CD4-positive, alpha-beta T cell treated with Interleukin-4 for 4 hours (primary cell): ENCODE results near the gene PTPRN2.

Experiments used
- DNase-seq: peaks from one replicate; pipeline ENCODE4 v3.0.0-alpha.2; 2020

The PTPRN2 gene

DNA sequence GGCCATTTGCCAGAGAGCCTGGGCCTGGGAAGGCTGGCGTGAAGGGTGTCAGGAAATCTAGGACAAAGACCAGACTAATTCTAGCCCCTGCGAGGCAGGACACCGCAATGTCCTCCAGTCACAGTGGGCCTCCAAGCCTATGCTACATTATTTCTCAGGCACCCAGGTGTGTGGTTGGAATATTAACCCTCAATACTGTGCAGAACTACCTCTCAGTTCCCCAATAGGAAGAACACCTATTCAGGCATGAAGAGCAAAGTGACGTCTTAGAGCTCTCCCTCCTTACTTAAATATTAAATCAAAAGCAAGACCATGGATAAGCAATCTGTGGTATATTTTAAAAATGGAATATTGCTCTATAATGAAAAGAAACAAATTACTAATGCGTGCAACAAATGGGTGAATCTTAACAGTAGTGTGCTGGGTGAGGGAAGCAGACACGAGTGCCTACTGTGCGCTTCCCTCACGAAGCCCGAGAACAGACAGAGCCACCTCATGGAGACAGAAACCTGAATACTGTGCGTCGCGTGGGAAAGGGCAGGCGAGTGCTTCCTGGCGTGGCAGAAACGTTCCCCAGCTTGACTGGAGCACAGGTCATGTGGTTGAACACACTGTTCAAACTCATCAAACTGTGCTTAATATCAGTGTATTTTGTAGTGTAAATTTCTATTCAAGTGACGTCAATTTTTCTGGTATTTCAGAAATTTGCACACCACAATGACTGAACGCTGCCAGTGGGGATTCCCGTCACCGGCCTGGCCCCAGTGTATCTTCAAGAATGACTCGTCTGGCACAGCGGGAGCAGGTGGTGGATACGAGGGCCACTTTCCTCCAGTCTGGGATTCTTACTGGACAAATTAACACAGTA lies 15.5 kb upstream of the PTPRN2 start:
- no peak for DNase-seq

DNA sequence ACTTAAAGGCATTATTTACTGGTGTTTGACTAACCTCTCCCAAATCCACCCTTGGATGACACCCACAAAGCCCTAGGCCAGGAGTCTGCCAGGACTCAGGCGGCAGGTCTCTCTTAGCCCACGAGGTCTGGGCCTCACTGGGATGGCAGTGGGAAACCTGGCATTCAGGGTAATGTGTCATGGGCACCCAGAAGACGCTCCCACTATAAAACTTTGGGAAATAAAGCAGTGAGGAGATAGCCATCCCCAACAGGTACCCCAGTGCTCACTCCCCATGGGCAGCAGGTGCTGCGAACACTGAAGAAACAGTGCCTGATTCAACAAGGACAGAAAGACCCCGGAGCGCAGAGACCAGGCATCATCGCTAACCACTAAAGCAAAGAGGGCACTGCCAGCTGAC lies 14.4 kb upstream of the PTPRN2 start:
- no peak for DNase-seq

DNA sequence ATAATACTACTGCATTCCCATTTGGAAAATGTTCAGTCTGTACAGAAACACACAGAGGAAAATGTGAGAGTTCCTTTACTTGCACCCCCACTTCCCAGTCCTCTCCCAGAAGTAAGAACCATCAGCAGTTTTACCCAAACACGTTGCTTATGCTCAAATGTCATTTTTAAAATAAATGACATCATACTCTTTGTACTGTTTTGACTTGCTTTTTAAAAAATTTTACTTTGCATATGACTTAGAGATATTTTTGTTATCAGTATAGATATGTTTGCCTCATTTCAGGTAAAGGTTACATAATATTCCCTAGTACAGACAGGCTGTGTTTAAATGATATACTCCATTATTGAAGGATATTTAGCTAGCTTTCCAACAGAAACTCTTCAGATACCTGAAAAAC lies 13.5 kb upstream of the PTPRN2 start:
- no peak for DNase-seq

DNA sequence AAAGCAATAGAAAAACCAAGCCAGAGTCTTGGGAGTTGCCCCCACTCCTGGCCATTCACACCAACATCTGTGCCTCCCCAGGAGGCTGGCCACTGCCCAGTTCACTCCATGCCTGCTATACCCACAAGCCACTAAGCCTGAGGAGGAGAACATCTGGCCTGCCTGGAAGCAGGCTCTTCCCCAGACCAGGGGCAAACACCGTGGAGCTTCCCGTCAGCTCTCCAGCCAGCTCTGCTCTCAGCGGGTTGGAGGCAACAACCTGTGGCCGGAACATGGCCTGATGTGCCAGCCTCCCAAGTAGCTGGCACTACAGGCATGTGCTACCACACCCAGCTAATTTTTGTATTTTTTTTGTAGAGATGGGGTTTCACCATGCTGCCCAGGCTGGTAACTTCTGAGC lies 9.1 kb upstream of the PTPRN2 start:
- DNase-seq: no peak

DNA sequence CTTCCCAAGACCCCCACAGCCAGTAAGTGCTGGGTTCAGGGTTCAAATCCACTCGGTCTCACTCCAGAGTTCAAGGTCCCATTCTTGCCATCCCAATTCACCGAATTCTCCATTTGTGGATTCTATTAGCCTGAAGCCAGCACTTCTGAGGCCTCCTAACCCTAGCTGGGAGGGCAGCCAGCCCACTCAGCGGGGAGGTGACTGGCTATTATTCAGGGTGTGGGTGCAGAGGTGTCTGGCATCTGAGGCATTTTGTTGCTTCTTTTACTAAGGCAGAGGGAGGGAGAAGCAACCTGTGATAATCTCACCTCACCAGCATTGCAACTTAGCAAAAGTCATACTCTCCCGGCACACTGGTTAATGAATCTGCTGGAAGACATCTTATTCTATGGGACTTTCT lies 8.7 kb upstream of the PTPRN2 start:
- no peak for DNase-seq

DNA sequence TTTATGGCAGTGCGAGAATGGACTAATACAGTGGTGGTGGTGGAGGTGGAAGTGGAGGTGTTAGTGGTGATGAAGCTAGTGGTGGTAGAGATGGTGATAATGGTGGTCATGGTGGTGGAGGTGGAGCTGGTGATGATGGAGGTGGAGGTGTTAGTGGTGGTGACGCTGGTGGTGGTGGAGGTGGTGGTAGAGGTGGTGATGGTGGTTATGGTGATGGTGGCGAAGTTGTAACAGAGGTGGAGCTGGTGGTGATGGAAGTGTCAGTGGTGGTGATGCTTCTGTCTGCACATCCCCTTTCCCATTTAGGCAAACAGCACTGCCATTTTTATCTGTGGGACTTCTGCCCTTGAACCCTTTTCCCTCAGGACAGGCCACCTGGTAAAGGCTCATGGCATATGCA lies 7.4 kb upstream of the PTPRN2 start:
- no peak for DNase-seq

DNA sequence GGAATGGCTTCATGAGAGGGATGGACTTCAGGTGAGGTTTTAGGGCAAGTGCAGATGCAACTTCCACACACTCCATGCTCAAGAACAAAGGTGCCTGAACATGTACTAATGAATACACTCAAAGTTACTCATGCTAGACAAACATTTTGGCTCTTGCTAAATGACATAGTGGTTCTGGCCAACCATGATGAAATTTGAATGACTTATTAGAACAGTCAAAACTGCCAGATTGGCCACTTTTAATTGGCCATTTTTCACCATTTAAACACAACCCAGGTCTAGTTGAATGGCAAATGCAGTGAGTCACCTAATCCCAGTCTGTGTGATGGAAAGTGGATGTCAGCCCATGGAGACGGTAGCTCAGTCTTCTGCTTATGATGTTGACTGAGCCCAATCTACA lies 4.9 kb upstream of the PTPRN2 start:
- DNase-seq: no peak

DNA sequence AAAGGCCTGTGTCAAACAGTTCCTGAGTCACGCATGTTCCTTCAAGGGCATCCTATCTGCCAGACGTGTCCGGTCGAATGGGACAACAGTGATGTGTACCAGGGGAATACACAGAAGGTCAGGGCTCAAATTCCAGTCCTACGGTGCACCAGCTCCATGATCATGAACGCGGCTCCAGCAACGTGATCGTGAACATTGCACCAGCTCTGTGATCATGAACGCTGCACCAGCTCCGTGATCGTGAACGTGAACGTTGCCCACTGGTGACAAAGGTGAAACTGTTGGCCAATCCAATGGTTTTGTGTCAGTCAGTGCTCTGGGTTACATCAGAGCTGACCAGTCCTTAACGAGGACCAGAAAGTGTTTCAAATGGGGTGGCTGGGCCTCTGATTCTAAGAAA lies 4.3 kb upstream of the PTPRN2 start:
- no peak for DNase-seq

DNA sequence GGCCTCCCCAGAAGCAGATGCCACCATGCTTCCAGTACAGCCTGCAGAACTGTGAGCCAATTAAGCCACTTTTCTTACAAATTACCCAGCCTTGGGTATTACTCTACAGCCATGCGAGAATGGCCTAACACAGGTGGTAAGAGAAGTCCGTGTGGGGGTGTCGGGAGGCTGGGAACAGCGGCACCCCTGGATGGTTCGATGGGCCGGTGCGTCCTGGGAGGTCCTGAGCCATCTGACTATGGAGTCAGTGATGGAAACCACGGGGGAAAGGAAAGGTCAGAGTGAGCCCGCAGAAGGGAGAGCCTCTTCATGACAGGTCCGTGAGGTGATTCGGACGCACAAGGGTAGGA lies 2.5 kb upstream of the PTPRN2 start:
- no peak for DNase-seq

DNA sequence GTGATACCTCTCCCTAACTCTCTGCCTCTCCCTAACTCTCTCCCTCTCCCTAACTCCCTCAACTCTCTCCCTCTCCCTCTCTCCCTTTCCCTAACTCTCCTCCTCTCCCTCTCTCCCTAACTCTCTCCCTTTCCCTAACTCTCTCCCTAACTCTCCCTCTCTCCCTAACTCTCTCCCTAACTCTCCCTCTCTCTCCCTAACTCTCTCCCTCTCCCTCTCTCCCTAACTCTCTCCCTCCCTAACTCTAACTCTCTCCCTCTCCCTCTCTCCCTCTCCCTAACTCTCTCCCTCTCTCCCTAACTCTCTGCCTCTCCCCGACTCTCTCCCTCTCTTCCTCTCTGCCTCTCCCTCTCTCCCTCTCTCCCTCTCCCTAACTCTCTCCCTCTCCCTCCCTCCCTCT lies 2.0 kb upstream of the PTPRN2 start:
- no peak for DNase-seq

DNA sequence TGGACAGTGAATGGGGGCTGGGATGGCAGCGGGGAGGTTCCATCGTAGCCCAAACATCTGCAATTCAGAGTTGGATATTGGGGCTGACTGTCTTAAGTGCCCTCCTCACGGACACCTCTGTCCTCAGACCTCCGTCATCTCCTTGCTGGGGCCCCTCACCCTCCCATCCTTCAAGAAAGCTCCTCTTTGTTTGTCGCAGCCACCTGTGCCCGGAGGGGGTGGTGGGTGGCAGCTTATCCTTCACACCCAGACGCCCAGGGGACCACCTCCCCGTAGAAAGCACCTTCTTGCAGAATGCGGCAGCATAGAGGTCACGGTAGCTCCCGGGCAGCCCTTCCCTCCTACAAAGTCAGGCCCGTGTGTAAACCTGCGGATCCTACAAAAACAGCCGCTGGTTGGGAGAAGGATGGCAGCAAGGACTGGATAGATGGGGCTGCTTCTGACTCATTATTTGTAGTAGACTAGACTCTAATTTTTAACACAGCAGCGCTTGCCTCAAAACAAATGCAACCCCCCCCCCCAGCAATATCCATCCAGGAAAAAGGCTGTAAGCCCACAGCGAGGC lies 1.3 kb upstream of the PTPRN2 start:
- no peak for DNase-seq

DNA sequence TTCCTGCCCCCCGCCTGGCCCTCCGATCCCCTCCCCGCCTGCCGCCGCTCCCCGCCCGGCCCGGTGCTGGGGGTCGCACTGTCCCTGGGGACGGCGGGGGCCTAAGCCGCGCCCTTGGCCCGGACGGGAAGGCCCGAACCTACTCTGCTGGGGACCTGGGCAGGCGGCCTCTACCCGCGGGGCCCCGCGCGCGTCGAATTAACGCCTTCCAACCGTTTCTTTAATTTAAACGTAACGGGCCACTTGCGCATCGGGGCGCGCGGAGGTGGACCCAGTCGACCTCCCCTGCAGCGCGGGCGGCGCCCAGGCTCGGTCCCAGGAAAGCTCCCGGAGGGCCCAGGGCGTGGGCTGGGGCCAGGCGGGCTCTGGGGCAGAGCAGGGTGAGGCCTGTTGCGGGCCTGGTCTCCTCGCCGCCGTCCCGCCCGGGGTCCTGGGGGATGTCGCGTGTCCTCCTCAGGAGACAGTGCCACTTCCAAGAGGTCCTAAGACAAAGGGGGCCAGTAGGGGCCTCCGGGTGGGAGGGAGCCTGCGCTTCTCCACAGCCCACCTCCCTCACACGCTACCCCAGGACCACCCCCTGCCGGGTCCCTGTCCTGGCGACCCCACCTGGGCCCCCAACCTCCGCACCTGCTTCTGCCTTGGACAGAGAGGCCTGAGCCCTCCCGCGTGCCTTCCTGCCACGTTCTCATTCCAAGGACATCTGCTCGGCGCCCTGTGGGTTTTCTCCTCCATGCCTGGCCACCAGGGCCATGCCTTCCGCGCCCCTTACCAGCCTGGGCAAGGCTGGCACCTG lies 658 bp upstream of the PTPRN2 start:
- no peak for DNase-seq

DNA sequence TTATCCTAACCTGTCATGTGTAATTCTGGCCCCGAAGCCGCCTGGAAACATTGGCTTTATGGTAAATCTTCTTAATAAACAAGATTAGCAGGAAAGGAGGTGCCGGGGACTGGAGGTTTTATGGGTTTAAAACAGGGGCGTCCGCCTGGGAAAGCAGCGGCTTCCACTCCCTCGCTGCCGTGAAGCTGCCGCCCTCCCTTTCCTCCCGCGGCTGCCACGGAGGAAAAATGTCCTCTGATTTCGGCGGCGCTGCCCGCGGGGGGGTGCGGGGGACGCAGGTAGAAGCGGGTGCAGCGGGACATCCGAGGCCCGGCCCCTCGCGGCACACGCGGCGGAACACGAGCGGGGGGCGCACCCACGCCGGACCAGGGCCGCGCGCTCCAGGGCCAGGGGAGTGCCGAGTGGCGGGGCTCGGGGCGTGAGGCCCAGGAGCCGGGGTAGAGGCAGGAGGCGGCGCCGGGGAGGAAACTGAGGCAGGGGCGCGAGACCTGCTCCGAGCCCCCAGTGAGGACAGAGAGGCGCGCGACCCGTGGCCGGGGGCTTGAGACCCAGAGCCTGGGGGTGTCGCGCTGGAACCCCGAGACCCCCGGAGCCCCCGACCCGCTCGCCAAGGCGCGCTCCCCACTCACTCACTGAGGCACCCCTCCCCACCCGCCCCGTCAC lies 993 bp downstream of the PTPRN2 start:
- DNase-seq: no peak

DNA sequence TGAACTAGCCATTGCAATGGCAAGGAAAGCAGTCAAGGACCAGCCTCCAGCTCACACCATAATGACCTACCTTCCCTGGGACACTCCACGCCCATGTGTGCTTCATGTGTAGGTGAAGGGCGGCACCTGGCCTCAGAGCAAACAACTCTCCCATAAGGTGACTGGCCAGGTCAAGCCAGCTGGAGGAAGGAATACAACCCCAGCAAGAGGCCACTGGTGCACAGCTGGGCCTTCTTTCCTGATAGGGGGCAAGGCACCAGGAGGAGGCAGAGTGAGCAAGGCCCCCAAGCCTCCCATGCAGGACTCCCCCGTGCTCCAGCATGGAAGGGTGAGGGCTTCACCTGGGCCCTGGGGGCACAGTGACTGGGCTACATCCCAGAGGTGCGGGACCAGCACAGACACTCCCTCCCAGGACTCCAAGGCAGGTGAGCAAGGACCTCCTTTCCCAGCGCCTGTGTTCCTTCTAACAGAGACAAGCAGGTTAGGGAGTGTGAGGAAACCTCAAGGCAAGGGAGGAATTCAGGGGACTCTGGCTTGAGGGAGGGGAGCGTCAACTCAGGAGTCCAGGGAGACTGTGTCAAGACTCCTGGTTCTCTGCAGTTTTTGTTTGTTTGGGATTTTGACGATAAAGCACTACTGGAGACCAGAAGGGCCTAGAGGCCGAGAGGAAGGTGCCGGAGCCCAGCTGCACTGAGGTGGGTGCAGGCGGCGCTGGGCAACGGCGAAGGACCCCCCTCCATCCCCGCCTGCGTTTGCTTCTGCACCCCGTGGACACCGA lies 1.7 kb downstream of the PTPRN2 start:
- no peak for DNase-seq

DNA sequence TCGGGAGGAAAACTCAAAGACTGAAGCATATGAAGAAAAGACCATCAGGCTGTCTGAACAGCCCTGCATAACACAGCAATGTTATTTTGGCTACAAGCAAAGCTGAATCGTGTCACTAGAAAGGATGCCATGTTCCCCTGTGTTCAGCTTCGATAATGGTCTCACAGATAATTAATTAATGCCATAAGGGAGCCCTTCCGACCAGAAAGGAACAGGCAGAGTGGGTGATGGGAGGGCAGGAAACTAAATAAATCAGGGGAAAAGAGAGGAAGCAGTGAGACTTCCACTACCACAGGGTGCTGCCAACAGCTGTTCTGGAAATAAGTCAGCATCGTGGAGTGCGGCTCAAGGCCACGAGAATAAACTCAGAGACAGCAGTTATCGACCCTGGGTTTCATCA lies 3.2 kb downstream of the PTPRN2 start:
- no peak for DNase-seq

DNA sequence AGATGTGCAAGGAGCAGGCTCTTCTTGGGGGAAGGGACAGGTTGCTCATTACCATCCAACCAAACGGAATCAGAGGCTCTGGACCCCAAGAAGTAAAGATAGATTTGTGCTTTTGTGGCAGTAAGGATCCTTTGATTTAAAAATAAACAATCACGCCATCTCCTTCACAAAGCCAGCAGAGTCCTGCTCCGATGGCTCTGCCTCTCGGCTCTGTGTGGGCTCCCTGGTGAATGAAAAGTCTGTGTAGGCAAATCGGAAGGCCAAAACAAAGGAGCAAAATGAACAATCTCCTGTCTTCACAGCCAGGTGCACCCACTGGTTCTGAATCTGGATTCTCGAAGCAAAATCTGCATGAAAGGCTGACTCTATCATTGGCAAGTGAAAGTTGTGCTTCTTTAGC lies 3.8 kb downstream of the PTPRN2 start:
- no peak for DNase-seq

DNA sequence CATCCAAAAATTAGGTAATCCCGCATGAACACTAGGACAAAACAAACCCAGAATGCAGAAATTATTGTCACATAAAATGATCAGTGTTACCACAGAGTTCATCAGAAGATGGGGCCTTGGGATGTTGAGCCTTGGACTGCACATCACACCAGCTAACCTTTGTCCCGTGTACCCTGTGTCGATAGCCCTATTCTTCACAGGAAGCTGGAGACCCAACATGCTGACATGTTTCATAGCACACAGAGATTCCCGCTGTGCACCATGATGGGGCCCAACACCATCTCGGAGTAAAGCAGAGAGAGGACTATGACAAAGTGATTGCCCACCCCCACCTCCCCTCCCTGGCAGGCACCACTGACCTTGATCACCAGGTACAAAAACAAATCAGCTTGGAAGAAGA lies 4.5 kb downstream of the PTPRN2 start:
- no peak for DNase-seq

DNA sequence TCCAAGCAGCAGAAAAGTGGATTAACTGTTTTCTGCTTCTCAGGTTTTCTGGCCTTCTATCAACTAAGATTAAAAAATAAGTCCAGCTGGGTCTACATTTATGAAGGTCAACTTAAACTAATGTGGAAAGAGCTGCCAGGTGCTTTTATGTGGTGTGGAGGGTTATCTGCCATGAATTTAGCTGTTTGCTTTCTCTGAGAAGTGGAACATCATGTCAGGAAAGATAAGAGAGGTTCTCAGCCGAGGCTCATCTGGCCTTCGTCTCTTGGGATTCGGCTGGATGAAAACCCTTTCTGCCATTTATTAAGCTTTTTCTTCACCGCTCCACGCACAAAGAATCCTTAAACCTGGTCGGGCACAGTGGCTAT lies 5.5 kb downstream of the PTPRN2 start:
- no peak for DNase-seq

DNA sequence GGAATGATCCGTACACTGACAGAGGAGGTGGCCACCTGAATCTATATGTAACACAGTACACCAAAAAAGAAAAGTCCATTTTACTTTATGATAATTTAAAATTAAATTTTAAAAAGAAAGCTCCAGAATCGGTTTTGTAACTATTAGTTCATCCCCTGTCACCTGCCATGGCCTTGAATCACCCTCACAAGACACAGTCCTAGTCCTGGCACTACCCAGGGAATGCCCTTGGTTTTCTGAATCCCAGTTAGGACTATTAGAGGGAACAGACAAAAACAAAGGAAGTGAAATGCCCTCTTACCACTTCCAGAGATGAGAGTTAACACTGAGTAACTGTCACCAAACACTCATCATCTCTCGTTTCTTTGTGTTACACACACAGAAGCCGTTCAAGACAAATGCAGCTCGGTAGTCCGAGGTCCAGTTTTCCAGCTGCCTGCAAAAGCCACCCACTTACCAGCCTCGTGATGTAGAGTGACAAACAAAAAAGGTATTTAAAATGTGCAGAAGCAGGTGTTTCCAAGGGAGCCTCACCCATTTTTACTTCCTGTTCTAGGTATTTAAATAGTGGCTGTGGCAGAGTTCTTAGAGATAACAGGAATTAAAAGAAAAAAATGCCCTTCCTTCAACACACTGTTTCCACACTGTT lies 6.1 kb downstream of the PTPRN2 start:
- DNase-seq: no peak

DNA sequence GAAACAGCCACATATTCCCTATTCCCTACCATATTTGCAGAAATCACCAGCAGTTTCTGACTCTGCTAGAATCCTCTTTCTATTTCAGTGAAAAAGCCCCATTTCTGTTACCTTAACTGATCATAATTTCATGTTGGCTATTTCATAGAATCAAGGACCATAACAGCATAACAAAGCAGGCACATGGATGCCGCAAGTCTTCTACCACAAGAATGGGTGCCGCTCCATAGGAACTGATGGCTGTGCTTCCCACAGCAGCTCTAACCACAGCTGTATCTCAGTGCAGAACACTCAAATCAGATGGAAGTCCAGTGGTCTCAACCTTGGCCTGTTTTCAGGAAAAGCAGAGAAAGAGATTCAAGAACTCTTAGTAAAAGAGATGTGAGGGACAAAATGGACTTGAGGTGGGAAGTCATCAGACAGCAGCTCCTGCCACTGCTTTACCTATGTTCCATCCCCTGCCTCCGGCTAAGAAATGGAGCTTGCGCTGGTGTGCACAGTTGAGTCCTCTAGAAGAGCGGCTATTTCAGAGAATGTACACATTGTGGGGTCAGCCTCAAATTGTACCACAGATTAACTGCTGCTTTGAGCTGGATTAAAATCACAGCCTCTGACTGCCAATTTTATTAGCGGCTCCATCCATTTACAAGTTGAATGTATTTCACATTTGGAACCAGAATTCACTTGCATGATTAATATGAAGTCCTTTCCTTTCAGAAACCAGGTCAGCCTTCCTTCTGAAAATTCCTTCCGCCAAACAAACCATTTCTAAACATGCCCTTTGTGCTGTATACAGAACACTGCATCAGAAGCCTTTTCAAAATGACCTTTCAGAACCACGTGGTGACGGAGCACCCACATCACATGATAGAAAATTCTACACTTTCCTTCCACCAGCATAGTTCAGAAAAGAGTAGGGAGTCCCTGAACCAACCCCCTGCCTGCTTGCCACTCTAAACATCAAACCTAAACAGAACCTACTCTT lies 7.7 kb downstream of the PTPRN2 start:
- no peak for DNase-seq
